Fibroblast of lung (primary cell): ENCODE measurements around the gene HMGA1. TPM values are rescaled to one million over a fixed set of nuclear protein-coding genes. Genes with fewer than 3 reads are reported as not detected.

Source experiments
- DNase-seq, 2 donors: peaks; one replicate each; pipeline versions ENCODE4 v3.0.0 to v3.0.0-alpha.2; 2010; ENCODE audit warnings: low read depth in 2 of 2
- H2AFZ ChIP-seq: 2 replicates; pipeline ENCODE4 v1.5.1; 2012; ENCODE audit warnings: low read length, control low read depth, inconsistent platforms
- H3K27ac ChIP-seq: 2 replicates; pipeline ENCODE4 v1.5.1; 2011; ENCODE audit warnings: low read length, control low read depth; ENCODE audit not compliant: insufficient read depth
- H3K27me3 ChIP-seq: 2 replicates; pipeline ENCODE4 v1.5.1; 2011; ENCODE audit warnings: mild to moderate bottlenecking, low read length; ENCODE audit not compliant: control insufficient read depth, insufficient read depth
- H3K36me3 ChIP-seq: 2 replicates; pipeline ENCODE4 v1.5.1; 2011; ENCODE audit warnings: low read length; ENCODE audit not compliant: control insufficient read depth, insufficient read depth
- H3K4me1 ChIP-seq: 2 replicates; pipeline ENCODE4 v1.5.1; 2011; ENCODE audit warnings: low read length; ENCODE audit not compliant: control insufficient read depth, insufficient read depth; ENCODE audit errors: extremely low read depth
- H3K4me2 ChIP-seq: 2 replicates; pipeline ENCODE4 v1.5.1; 2011; ENCODE audit warnings: low read length, control low read depth; ENCODE audit not compliant: insufficient read depth; ENCODE audit errors: extremely low read depth
- H3K4me3 ChIP-seq, 4 experiments: fragments of 200-600 bp in 1 of 4; sonication (generic) in 1 of 4; replicated peaks in 1 of 4; 2 replicates each; pipeline ENCODE4 v1.5.1; 2011 to 2016; ENCODE audit warnings: low read length in 4 of 4, low read depth in 3 of 4, mild to moderate bottlenecking in 3 of 4, control low read depth in 2 of 4, inconsistent platforms in 1 of 4, mixed read lengths in 1 of 4; ENCODE audit not compliant: insufficient read depth in 1 of 4; ENCODE audit errors: control extremely low read depth in 1 of 4
- H3K79me2 ChIP-seq: 2 replicates; pipeline ENCODE4 v1.5.1; 2012; ENCODE audit warnings: mild to moderate bottlenecking, low read length, inconsistent platforms; ENCODE audit not compliant: control insufficient read depth, insufficient read depth
- H3K9ac ChIP-seq: 2 replicates; pipeline ENCODE4 v1.5.1; 2011; ENCODE audit warnings: mild to moderate bottlenecking, low read length, control low read depth; ENCODE audit not compliant: insufficient read depth
- H3K9me3 ChIP-seq: 2 replicates; pipeline ENCODE4 v1.5.1; 2012; ENCODE audit warnings: low read depth, low read length; ENCODE audit not compliant: control insufficient read depth, insufficient read depth
- H4K20me1 ChIP-seq: 2 replicates; pipeline ENCODE4 v1.5.1; 2011; ENCODE audit warnings: low read length; ENCODE audit not compliant: control insufficient read depth, insufficient read depth; ENCODE audit errors: extremely low read depth
- EZH2 ChIP-seq: IDR thresholded peaks from 2 replicates; pipeline ENCODE4 v1.5.1; 2012; ENCODE audit warnings: low read length, control low read depth, mild to moderate bottlenecking; ENCODE audit errors: missing control alignments
- polyA plus RNA-seq, 2 donors: library from polyadenylated mRNA; depleted of rRNA in 1 of 2; stranded (reverse) in 1 of 2; unstranded in 1 of 2; fragments of >200 nt; gene quantifications; 2 replicates each; pipeline ENCODE4 v1.2.1, GENCODE V29; 2011 to 2012; ENCODE audit warnings: missing spikeins in 1 of 2
- total RNA-seq: library from RNA; depleted of rRNA; stranded (reverse); fragments of >200 nt; gene quantifications from 2 replicates; pipeline ENCODE4 v1.2.1, GENCODE V29; 2014
- TF ChIP-seq, protein P1 (sequence below), 2 donors: IDR thresholded peaks in 1 of 2; conservative IDR thresholded peaks in 1 of 2; 1 replicate in 1 of 2; 2 replicates in 1 of 2; pipeline ENCODE4 v1.5.1; 2011 to 2012; ENCODE audit warnings: low read length in 2 of 2, control low read depth in 1 of 2, inconsistent platforms in 1 of 2, low read depth in 1 of 2, mild to moderate bottlenecking in 1 of 2

Gene HMGA1
- total and polyA plus RNA-seq, 2 donors (not counting 1 experiment from before 2014, with no cell fraction given) = 29.6 to 121 TPM

DNA sequence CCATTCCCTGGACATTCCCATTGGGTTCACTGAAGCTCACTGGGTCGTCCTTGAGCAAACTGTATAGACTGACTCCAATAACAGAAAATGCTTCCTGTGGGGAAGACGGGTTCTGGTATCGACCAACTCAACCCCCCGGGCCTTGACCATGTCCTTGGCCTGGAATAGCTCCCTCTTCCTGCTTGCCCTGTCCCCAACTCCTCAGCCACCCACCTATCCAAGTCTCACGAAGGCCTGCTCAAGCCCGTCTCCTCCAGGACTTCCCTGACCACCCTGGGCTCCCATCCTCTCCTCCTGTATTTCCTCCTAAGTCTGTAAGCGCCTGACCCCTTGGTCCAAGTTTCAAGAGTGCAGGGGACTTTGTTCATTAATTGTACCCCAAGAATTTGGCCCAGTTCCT, 2.8 kb upstream of the HMGA1 start:
- Histone ChIP-seq H3K4me1 (peaks cover 9% of the 10 kb centered on the region), H2AFZ (no peak overlapping the region), H3K27me3 (no peaks in the 10 kb centered on the region), H3K36me3 (no peaks in the 10 kb centered on the region), H3K27ac (no peak overlapping the region), H3K79me2 (peaks cover 14% of the 10 kb centered on the region), H3K9ac (no peak overlapping the region), H4K20me1 (no peaks in the 10 kb centered on the region), H3K4me3 (no peak overlapping the region), H3K4me2 (no peak overlapping the region), H3K9me3 (no peaks in the 10 kb centered on the region)
- no peak for DNase-seq
- no peak for TF ChIP-seq EZH2
- TF ChIP-seq, protein P1, sequence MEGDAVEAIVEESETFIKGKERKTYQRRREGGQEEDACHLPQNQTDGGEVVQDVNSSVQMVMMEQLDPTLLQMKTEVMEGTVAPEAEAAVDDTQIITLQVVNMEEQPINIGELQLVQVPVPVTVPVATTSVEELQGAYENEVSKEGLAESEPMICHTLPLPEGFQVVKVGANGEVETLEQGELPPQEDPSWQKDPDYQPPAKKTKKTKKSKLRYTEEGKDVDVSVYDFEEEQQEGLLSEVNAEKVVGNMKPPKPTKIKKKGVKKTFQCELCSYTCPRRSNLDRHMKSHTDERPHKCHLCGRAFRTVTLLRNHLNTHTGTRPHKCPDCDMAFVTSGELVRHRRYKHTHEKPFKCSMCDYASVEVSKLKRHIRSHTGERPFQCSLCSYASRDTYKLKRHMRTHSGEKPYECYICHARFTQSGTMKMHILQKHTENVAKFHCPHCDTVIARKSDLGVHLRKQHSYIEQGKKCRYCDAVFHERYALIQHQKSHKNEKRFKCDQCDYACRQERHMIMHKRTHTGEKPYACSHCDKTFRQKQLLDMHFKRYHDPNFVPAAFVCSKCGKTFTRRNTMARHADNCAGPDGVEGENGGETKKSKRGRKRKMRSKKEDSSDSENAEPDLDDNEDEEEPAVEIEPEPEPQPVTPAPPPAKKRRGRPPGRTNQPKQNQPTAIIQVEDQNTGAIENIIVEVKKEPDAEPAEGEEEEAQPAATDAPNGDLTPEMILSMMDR (conservative IDR thresholded peaks at IDR 0.05 in 1 of 2, IDR thresholded peaks at IDR 0.05 in 1 of 2; ENCODE audit: low read depth in 1 of 2, low read length in 2 of 2) = no peak

DNA sequence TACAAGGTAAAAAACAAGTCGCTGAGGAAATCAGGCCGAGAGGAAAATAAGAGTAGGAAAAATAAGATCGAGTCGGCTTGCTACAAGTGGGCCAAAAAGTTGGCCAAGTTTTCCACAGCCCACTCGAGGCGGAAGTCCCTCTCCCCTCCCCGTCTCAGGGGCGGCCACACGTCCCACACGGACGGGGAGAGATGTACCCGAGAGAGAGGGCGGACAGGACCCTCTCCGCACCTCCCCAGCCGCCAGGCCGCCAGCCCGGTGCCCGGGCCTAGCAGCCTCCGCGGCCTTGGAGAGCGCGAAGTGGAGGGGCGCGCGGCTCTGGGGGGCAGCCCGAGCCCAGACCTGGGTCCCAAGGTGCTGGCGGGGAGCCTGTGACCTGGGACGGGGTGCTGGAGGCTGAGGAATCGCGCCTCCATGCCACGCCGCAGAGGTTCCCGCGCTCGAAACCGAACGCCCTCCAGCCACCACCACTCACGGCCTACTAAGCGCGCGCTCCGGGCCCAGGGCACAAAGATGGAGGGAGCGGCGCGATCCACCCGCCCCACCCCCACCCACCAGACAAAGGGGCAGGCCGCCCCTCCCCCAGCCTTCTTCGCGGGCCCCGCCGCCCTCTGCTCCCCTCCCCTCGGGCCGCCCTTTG, 1.9 kb upstream of the HMGA1 start:
- Histone ChIP-seq H3K4me3 (no peak overlapping the region), H4K20me1 (no peaks in the 10 kb centered on the region), H3K4me2 (no peak overlapping the region), H3K79me2 (peaks cover 24% of the 10 kb centered on the region), H3K36me3 (no peaks in the 10 kb centered on the region), H3K9ac (no peak overlapping the region), H3K9me3 (no peaks in the 10 kb centered on the region), H3K27me3 (no peaks in the 10 kb centered on the region), H3K27ac (no peak overlapping the region), H2AFZ (no peak overlapping the region), H3K4me1 (peaks cover 12% of the 10 kb centered on the region)
- TF ChIP-seq, protein P1 (conservative IDR thresholded peaks at IDR 0.05 in 1 of 2, IDR thresholded peaks at IDR 0.05 in 1 of 2; ENCODE audit: low read depth in 1 of 2, low read length in 2 of 2) = no peak
- no peak for TF ChIP-seq EZH2
- no peak for DNase-seq

DNA sequence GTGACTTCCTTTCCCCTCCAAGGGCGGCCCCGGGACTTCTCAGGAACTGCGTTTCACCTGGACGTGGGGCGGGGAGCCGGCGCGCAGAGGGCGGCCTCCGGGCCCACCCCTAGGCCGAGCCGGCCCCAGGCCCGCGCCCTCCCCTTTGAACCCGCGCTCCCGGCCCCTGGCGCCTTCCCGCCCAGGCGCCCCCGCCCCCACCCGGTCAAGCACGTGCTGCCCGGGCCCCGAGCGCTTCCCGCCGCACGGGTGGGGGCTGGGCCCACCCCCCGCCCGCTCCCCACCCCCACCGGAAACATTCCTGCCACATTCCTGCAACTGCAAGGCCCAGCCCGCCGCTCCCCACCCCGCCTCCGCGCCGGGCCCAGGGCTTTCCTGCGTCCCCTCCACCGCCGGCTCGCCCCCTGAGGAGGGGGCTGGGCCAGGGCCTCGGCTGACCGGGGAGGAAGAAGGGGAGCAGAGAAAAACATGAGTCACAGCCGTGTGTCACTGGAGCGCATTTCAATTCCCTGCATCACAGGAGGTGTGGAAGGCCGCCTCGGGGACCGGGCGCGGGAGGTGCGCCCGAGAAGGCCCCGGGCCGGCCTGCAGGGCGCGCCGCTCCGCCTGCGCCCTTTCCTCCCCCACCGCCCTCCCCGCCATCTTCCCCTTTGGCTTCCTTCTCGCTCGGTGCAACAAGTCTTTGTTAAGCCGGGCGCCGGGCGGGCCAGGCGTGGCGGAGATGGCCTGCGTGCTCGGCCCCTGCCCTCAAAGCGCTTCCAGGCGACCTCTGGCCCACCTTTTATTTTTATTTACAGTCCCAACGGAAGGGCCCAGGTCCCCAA, 1.2 kb upstream of the HMGA1 start:
- Histone ChIP-seq H3K79me2 (peaks cover 31% of the 10 kb centered on the region), H3K27ac (peak overlapping the region; percentile 43), H2AFZ (peak overlapping the region; percentile 23), H3K9ac (peak overlapping the region; percentile 27), H3K27me3 (no peaks in the 10 kb centered on the region), H3K4me3 (peak overlapping the region in 3 of 4 experiments; percentile 40 to 68 (median 44)), H3K9me3 (no peaks in the 10 kb centered on the region), H3K4me2 (peak overlapping the region; percentile 28), H3K4me1 (peaks cover 12% of the 10 kb centered on the region), H4K20me1 (no peaks in the 10 kb centered on the region), H3K36me3 (no peaks in the 10 kb centered on the region)
- TF ChIP-seq EZH2 = no peak
- TF ChIP-seq, protein P1 (conservative IDR thresholded peaks at IDR 0.05 in 1 of 2, IDR thresholded peaks at IDR 0.05 in 1 of 2; ENCODE audit: low read depth in 1 of 2, low read length in 2 of 2) = no peak
- DNase-seq = peak; percentile 74 to 91
